ENCODE measurements around the gene UBALD2. TPM values are rescaled to one million over a fixed set of nuclear protein-coding genes. Genes with fewer than 3 reads are reported as not detected.

The UBALD2 gene
- total and polyA plus RNA-seq, 2 of the 4 experiments (the other 2 are of a cell fraction), result 0.90 to 12.1 TPM

DNA sequence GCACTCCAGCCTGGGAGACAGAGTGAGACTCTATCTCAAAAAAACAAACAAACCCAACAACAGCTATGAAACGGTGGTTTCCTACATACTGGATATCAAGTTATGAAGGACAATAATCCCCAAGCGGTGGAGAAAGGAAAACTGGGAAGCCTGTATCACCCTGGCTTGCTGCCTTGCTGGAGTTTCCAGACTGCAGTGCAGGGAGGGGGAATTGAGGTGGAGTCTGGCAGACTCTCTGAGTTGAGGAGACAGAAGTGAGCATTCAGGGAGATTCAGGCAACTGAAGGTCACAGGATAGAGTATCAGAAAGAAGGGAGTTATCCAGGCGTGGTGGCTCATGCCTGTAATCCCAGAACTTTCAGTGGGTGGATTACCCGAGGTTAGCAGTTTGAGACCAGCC is 31.0 kb downstream of the UBALD2 start:
- Histone ChIP-seq H4K91ac (ENCODE audit: insufficient read depth, low read depth, low read length) (no peak overlapping the region), H4K5ac (ENCODE audit: low read depth, low read length) (no peak overlapping the region), H3K18ac (ENCODE audit: low read depth, low read length) (no peak overlapping the region), H3K36me3 (ENCODE audit: control insufficient read depth, insufficient read depth, low read length) (peaks cover 19% of the 10 kb centered on the region), H2BK20ac (ENCODE audit: low read depth, low read length) (no peak overlapping the region), H3K4ac (ENCODE audit: low read depth, low read length) (no peak overlapping the region), H3K14ac (replicated peaks; ENCODE audit: low read depth, low read length) (no peak overlapping the region), H3K56ac (ENCODE audit: extremely low read depth, insufficient read depth, low read length) (no peak overlapping the region), H2BK120ac (ENCODE audit: low read depth, low read length) (no peak overlapping the region), H4K20me1 (ENCODE audit: insufficient read depth, low read length) (peaks cover 3% of the 10 kb centered on the region; the same call in 1 of the 2 replicates), H3K27me3 (ENCODE audit: control insufficient read depth, insufficient read depth, low read length) (no peaks in the 10 kb centered on the region), H2BK5ac (ENCODE audit: low read depth, low read length, poor library complexity, severe bottlenecking) (no peak overlapping the region), H3K4me3 (ENCODE audit: insufficient read depth, low read depth, low read length) (no peak overlapping the region), H3K9ac (ENCODE audit: low read depth, low read length) (no peak overlapping the region), H3K27ac (ENCODE audit: insufficient read depth, low read length) (no peak overlapping the region), H2AFZ (replicated peaks; ENCODE audit: low read length, poor library complexity) (no peak overlapping the region), H2BK15ac (ENCODE audit: low read depth, low read length) (no peak overlapping the region), H3K79me1 (ENCODE audit: low read depth in 1 of 2, low read length in 2 of 2) (peaks cover 0 to 15% of the 10 kb centered on the region in 2 experiments; a peak in 2 of 4 replicates), H2AK9ac (replicated peaks; ENCODE audit: low read depth, low read length, poor library complexity) (no peak overlapping the region), H3K9me1 (ENCODE audit: insufficient read depth, low read length) (peaks cover 10% of the 10 kb centered on the region), H3K4me2 (ENCODE audit: low read depth, low read length) (no peak overlapping the region), H3K23ac (ENCODE audit: low read depth, low read length) (no peak overlapping the region), H3K9me3 (ENCODE audit: control insufficient read depth, insufficient read depth, low read length) (no peaks in the 10 kb centered on the region), H3K4me1 (ENCODE audit: control insufficient read depth, insufficient read depth, low read length) (no peaks in the 10 kb centered on the region), H4K8ac (ENCODE audit: low read depth in 2 of 2, low read length in 2 of 2) (no peak overlapping the region), H2AK5ac (ENCODE audit: low read depth, low read length) (no peak overlapping the region)
- in situ Hi-C loops (cut with MboI; ENCODE audit: low sequenced_read_pairs), result loop anchor here (10.0 kb wide), 1 partner anchor 281 kb away; no protein-coding TSS in a partner anchor
- ATAC-seq (ENCODE audit: low read depth) (no peak; the same call in 1 of the 2 replicates), DNase-seq (no peak)
- dilution Hi-C loops (cut with HindIII; ENCODE audit: low sequenced_read_pairs, unreplicated experiment), result no loop called here
- BruUV-seq (replicated peaks), result no TSS peak
- ChIA-PET POLR2A (ENCODE audit: unreplicated experiment) (no interaction called here), CTCF (interaction anchor here (0.6 kb wide), 1 partner anchor 67 kb away, joined by 4 read pairs; no protein-coding TSS in a partner anchor)
- no CpG with 5 or more reads among the region's 4 CpGs for WGBS, 2 experiments (ENCODE audit: extremely low coverage in 2 of 2, insufficient read length in 1 of 2)
- no peak for TF ChIP-seq RCOR1 (IDR thresholded peaks at IDR 0.05; ENCODE audit: insufficient replicate concordance, low read length)
- no peak for TF ChIP-seq SMC3 (IDR thresholded peaks at IDR 0.05; ENCODE audit: low read depth, low read length)
- TF ChIP-seq MXI1 (IDR thresholded peaks at IDR 0.05; ENCODE audit: borderline replicate concordance, low read depth, low read length), result no peak
- TF ChIP-seq, protein P1, sequence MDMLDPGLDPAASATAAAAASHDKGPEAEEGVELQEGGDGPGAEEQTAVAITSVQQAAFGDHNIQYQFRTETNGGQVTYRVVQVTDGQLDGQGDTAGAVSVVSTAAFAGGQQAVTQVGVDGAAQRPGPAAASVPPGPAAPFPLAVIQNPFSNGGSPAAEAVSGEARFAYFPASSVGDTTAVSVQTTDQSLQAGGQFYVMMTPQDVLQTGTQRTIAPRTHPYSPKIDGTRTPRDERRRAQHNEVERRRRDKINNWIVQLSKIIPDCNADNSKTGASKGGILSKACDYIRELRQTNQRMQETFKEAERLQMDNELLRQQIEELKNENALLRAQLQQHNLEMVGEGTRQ (IDR thresholded peaks at IDR 0.05; ENCODE audit: low read depth, low read length), result no peak
- TF ChIP-seq, protein P2, sequence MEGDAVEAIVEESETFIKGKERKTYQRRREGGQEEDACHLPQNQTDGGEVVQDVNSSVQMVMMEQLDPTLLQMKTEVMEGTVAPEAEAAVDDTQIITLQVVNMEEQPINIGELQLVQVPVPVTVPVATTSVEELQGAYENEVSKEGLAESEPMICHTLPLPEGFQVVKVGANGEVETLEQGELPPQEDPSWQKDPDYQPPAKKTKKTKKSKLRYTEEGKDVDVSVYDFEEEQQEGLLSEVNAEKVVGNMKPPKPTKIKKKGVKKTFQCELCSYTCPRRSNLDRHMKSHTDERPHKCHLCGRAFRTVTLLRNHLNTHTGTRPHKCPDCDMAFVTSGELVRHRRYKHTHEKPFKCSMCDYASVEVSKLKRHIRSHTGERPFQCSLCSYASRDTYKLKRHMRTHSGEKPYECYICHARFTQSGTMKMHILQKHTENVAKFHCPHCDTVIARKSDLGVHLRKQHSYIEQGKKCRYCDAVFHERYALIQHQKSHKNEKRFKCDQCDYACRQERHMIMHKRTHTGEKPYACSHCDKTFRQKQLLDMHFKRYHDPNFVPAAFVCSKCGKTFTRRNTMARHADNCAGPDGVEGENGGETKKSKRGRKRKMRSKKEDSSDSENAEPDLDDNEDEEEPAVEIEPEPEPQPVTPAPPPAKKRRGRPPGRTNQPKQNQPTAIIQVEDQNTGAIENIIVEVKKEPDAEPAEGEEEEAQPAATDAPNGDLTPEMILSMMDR (conservative IDR thresholded peaks at IDR 0.05; ENCODE audit: low read depth, low read length), result no peak
- no peak for TF ChIP-seq RFX5 (IDR thresholded peaks at IDR 0.05; ENCODE audit: low read depth, low read length)
- no peak for TF ChIP-seq POLR2A (IDR thresholded peaks at IDR 0.05; ENCODE audit: low read depth, low read length)
- no peak for TF ChIP-seq NFE2L2 (IDR thresholded peaks at IDR 0.05; ENCODE audit: low read depth, low read length)
- no peak for TF ChIP-seq CHD1 (IDR thresholded peaks at IDR 0.05; ENCODE audit: low read depth, low read length)
- TF ChIP-seq CEBPB (IDR thresholded peaks at IDR 0.05; ENCODE audit: low read depth, low read length), result no peak
- TF ChIP-seq MAZ (IDR thresholded peaks at IDR 0.05; ENCODE audit: borderline replicate concordance, low read depth, low read length), result no peak
- TF ChIP-seq FOS (IDR thresholded peaks at IDR 0.05; ENCODE audit: low read depth, low read length), result no peak
- TF ChIP-seq RAD21 (IDR thresholded peaks at IDR 0.05; ENCODE audit: low read length), result no peak
- TF ChIP-seq, protein P3, sequence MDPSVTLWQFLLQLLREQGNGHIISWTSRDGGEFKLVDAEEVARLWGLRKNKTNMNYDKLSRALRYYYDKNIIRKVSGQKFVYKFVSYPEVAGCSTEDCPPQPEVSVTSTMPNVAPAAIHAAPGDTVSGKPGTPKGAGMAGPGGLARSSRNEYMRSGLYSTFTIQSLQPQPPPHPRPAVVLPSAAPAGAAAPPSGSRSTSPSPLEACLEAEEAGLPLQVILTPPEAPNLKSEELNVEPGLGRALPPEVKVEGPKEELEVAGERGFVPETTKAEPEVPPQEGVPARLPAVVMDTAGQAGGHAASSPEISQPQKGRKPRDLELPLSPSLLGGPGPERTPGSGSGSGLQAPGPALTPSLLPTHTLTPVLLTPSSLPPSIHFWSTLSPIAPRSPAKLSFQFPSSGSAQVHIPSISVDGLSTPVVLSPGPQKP (IDR thresholded peaks at IDR 0.05; ENCODE audit: borderline replicate concordance, low read depth, low read length), result no peak
- TF ChIP-seq MAFK (IDR thresholded peaks at IDR 0.05; ENCODE audit: low read depth, low read length), result no peak
- intact Hi-C loops (cut with micrococcal nuclease), result loop anchor here (5.0 kb wide), 1 partner anchor 289 kb away; no protein-coding TSS in a partner anchor

Data from IMR-90 (cell line).